Esophagus muscularis mucosa (tissue), 4 donors: ENCODE measurements around the gene ATPAF2. TPM values are rescaled to one million over a fixed set of nuclear protein-coding genes. Genes with fewer than 3 reads are reported as not detected.

ENCODE experiments used
- DNase-seq: peaks from one replicate; pipeline ENCODE4 v3.0.0-alpha.2; 2017; ENCODE audit errors: extremely low spot score
- H3K27ac ChIP-seq, 4 donors: fragments of 200-600 bp; sonication (generic); replicated peaks in 1 of 4; 1 replicate in 3 of 4; 2 replicates in 1 of 4; pipeline ENCODE4 v1.5.1; 2016 to 2019; ENCODE audit warnings: mild to moderate bottlenecking in 1 of 4
- H3K27me3 ChIP-seq, 4 donors: fragments of 200-600 bp; sonication (generic); one replicate each; pipeline versions ENCODE4 v1.5.1 to v1.6.0; 2016 to 2019
- H3K36me3 ChIP-seq, 4 donors: fragments of 200-600 bp; sonication (generic); one replicate each; pipeline ENCODE4 v1.5.1; 2016 to 2019
- H3K4me1 ChIP-seq, 4 donors: fragments of 200-600 bp; sonication (generic); one replicate each; pipeline ENCODE4 v1.5.1; 2016 to 2019
- H3K4me3 ChIP-seq, 4 donors: fragments of 200-600 bp; sonication (generic); 1 replicate in 2 of 4; 2 replicates in 2 of 4; pipeline ENCODE4 v1.5.1; 2016 to 2019; ENCODE audit warnings: mild to moderate bottlenecking in 4 of 4, moderate library complexity in 1 of 4
- H3K9me3 ChIP-seq, 4 donors: fragments of 200-600 bp; sonication (generic); 1 replicate in 3 of 4; 2 replicates in 1 of 4; pipeline ENCODE4 v1.5.1; 2016 to 2019
- CTCF ChIP-seq, 3 experiments: fragments of 200-600 bp in 2 of 3; fragments of 450-650 bp in 1 of 3; sonication (generic) in 2 of 3; IDR thresholded peaks; one replicate each; pipeline ENCODE4 v1.5.1; 2017 to 2019; ENCODE audit warnings: antibody characterized with exemption in 3 of 3, mild to moderate bottlenecking in 2 of 3, moderate library complexity in 1 of 3
- EP300 ChIP-seq: sonication (generic); formaldehyde crosslinking; IDR thresholded peaks from one replicate; pipeline ENCODE4 v1.6.1; 2017; ENCODE audit warnings: antibody characterized with exemption
- POLR2A ChIP-seq: fragments of 450-650 bp; IDR thresholded peaks from one replicate; pipeline ENCODE4 v1.6.1; 2017; ENCODE audit warnings: antibody characterized with exemption, moderate library complexity, mild to moderate bottlenecking, low read depth
- POLR2AphosphoS5 ChIP-seq, 2 donors: sonication (generic); formaldehyde crosslinking; IDR thresholded peaks; one replicate each; pipeline ENCODE4 v1.6.1; 2017; ENCODE audit warnings: antibody characterized with exemption in 2 of 2
- WGBS: methylation state at CpG from one replicate; pipeline ENCODE4 v1.1.5; 2018; 5-methylcytosine and 5-hydroxymethylcytosine counted together
- intact Hi-C: fragments of 100-400 bp; cut with DNase I; formaldehyde crosslinking; loops from one replicate; pipeline ENCODE4 v1.15.1; 2023
- total RNA-seq, 4 donors: library from RNA; depleted of rRNA; stranded (reverse); fragments of >200 nt; gene quantifications; one replicate each; pipeline versions ENCODE4 v1.1.0 to v1.2.1, GENCODE V29; 2016

ATPAF2 gene
- total RNA-seq, 4 donors from 2014 or later = 10.4 to 26.1 (median 12.3) TPM

DNA sequence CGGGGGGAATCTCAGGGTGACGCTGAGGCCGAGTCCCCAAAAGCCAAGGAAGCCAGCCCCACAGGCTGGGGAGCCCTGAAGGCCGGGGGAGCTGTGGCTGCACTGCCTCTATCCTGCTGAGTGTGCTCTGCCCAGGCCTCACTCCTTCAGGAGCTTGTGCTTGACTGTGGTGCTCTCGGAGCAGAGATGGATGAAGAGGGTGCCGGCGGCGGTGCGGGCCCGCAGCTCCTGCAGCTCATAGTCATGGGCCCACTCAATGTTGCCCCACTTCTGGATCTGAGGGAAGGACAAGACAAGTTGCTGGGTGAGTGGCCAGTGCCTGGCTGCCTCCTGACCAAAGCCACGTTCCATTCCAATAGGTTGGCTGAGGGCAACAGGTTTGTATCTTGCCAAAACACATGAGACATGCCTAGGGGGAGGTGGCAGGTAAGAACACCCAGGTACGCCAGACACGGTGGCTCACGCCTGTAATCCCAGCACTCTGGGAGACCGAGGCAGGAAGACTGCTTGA, 20.5 kb downstream of the ATPAF2 start:
- Histone ChIP-seq H3K4me3 (no peak overlapping the region), H3K36me3 (peaks cover 10 to 56% (median 31%) of the 10 kb centered on the region in 4 donors), H3K4me1 (peaks cover 0 to 8% (median 3%) of the 10 kb centered on the region in 4 donors), H3K27ac (no peak overlapping the region), H3K27me3 (no peaks in the 10 kb centered on the region), H3K9me3 (no peaks in the 10 kb centered on the region)
- TF ChIP-seq POLR2A (no peak), CTCF (IDR thresholded peaks at IDR 0.05) (no peak), POLR2AphosphoS5 (IDR thresholded peaks at IDR 0.05) (no peak), EP300 (no peak)
- DNase-seq = no peak
- intact Hi-C loops = no loop called here
- 99% methylated on average over 12 of the region's 15 CpGs for WGBS

- Histone ChIP-seq H3K27me3 (no peaks in the 10 kb centered on the region), H3K4me3 (no peak overlapping the region), H3K27ac (no peak overlapping the region), H3K36me3 (peaks cover 10 to 55% (median 31%) of the 10 kb centered on the region in 4 donors), H3K9me3 (no peaks in the 10 kb centered on the region), H3K4me1 (peaks cover 0 to 8% (median 3%) of the 10 kb centered on the region in 4 donors)
- TF ChIP-seq EP300 (no peak), POLR2A (no peak), POLR2AphosphoS5 (IDR thresholded peaks at IDR 0.05) (no peak), CTCF (IDR thresholded peaks at IDR 0.05) (no peak)
- intact Hi-C loops = no loop called here
- WGBS = 67% methylated on average over 3 of the region's 3 CpGs
- DNase-seq = no peak
Measured at GRCh38 chr17:18017958-18018357, 21.0 kb downstream of the ATPAF2 start.

DNA sequence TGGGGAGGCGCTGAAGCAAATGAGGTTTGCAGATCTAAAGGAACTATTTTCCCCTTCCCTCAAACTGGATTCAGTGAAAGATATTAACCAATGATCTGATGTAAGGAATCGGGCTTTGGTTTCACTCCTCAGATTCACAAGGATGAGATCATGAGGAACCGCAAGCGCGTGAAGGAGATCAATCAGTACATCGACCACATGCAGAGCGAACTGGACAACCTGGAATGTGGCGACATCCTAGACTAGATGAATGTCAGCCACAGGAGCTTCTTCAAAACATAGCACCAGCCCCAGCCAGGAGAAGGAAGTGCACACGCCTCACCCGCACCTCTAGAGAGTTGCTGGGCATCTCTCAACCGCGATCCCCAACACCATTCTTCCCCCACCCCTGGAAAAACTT, 22.5 kb downstream of the ATPAF2 start:
- intact Hi-C loops = no loop called here
- no peak for TF ChIP-seq POLR2AphosphoS5 (IDR thresholded peaks at IDR 0.05)
- TF ChIP-seq CTCF (IDR thresholded peaks at IDR 0.05) = no peak
- no peak for TF ChIP-seq POLR2A
- TF ChIP-seq EP300 = no peak
- peaks cover 10 to 60% (median 28%) of the 10 kb centered on the region in 4 donors for H3K36me3 ChIP-seq
- DNase-seq = no peak
- H3K4me1 ChIP-seq = peaks cover 0 to 8% (median 3%) of the 10 kb centered on the region in 4 donors
- no peaks in the 10 kb centered on the region for H3K27me3 ChIP-seq
- H3K9me3 ChIP-seq = no peaks in the 10 kb centered on the region
- no peak overlapping the region for H3K27ac ChIP-seq
- WGBS = 90% methylated on average over 12 of the region's 12 CpGs
- H3K4me3 ChIP-seq = no peak overlapping the region

GRCh38 chr17:18015593-18015992, 23.4 kb downstream of the ATPAF2 start:
- Histone ChIP-seq H3K9me3 (no peaks in the 10 kb centered on the region), H3K36me3 (peaks cover 10 to 58% (median 24%) of the 10 kb centered on the region in 4 donors), H3K4me1 (peaks cover 0 to 8% (median 3%) of the 10 kb centered on the region in 4 donors), H3K27me3 (no peaks in the 10 kb centered on the region), H3K4me3 (no peak overlapping the region), H3K27ac (no peak overlapping the region)
- intact Hi-C loops = no loop called here
- WGBS = 93% methylated on average over 4 of the region's 5 CpGs
- no peak for TF ChIP-seq POLR2A
- no peak for TF ChIP-seq CTCF (IDR thresholded peaks at IDR 0.05)
- TF ChIP-seq POLR2AphosphoS5 (IDR thresholded peaks at IDR 0.05) = no peak
- no peak for TF ChIP-seq EP300
- no peak for DNase-seq

- DNase-seq = no peak
- TF ChIP-seq CTCF (IDR thresholded peaks at IDR 0.05) = no peak
- Histone ChIP-seq H3K36me3 (peaks cover 10 to 66% (median 25%) of the 10 kb centered on the region in 4 donors), H3K27me3 (no peaks in the 10 kb centered on the region), H3K9me3 (no peaks in the 10 kb centered on the region), H3K27ac (no peak overlapping the region), H3K4me3 (no peak overlapping the region), H3K4me1 (peaks cover 0 to 5% (median 0%) of the 10 kb centered on the region in 4 donors)
- WGBS = 98% methylated on average over 6 of the region's 6 CpGs
- intact Hi-C loops = no loop called here
Measured at GRCh38 chr17:18014006-18014405, 25.0 kb downstream of the ATPAF2 start.
